ENCODE data around the gene SH2D4B.

The SH2D4B gene

GRCh38 chr10:80509403-80510161 is 28.1 kb upstream of the SH2D4B start:
- peak; percentile 96 for DNase-seq (ENCODE audit: low spot score)
- peak overlapping the region; percentile 81 for H3K27ac ChIP-seq
- TF ChIP-seq CTCF (conservative IDR thresholded peaks at IDR 0.05; ENCODE audit: low read depth): no peak
- ChIA-PET CTCF (interaction anchor here (1.0 kb wide), 1 partner anchor 66 kb away, joined by 9 read pairs; no protein-coding TSS in a partner anchor), POLR2A (ENCODE audit: low non-redundant PET) (interaction anchor here (0.5 to 0.6 kb wide), 2 partner anchors 48 to 99 kb away, joined by 3 to 4 read pairs; no protein-coding TSS in a partner anchor)

GRCh38 chr10:80512031-80512526 is 25.6 kb upstream of the SH2D4B start:
- DNase-seq (ENCODE audit: low spot score): no peak
- H3K27ac ChIP-seq: peak overlapping the region; percentile 27; the same call in 1 of the 2 replicates
- ChIA-PET CTCF (interaction anchor here (0.6 to 0.9 kb wide), 2 partner anchors 44 to 67 kb away, joined by 4 to 8 read pairs; no protein-coding TSS in a partner anchor), POLR2A (ENCODE audit: low non-redundant PET) (no interaction called here)
- TF ChIP-seq CTCF (conservative IDR thresholded peaks at IDR 0.05; ENCODE audit: low read depth): no peak

- POLR2A ChIA-PET (ENCODE audit: low non-redundant PET): no interaction called here
- CTCF ChIA-PET: interaction anchor here (0.9 to 1.0 kb wide), 2 partner anchors 68 to 252 kb away, joined by 3 to 4 read pairs; no protein-coding TSS in a partner anchor
Observed at GRCh38 chr10:80513106-80513505, 24.6 kb upstream of the SH2D4B start.

GRCh38 chr10:80515511-80515910 is 22.2 kb upstream of the SH2D4B start:
- no peak for DNase-seq (ENCODE audit: low spot score)
- ChIA-PET POLR2A (ENCODE audit: low non-redundant PET) (no interaction called here), CTCF (interaction anchor here (0.6 to 0.9 kb wide), 2 partner anchors 106 to 821 kb away, joined by 3 to 4 read pairs; no protein-coding TSS in a partner anchor)
- H3K27ac ChIP-seq: no peak overlapping the region
- TF ChIP-seq CTCF (conservative IDR thresholded peaks at IDR 0.05; ENCODE audit: low read depth): no peak

More at GRCh38 chr10:80513106-80513505, 24.6 kb upstream of the SH2D4B start:
- no peak for TF ChIP-seq CTCF (conservative IDR thresholded peaks at IDR 0.05; ENCODE audit: low read depth)
- no peak for DNase-seq (ENCODE audit: low spot score)
- H3K27ac ChIP-seq: no peak overlapping the region

- H3K27ac ChIP-seq: no peak overlapping the region
Observed at GRCh38 chr10:80515941-80516340, 21.8 kb upstream of the SH2D4B start.

More at GRCh38 chr10:80515941-80516340, 21.8 kb upstream of the SH2D4B start:
- CTCF ChIA-PET: interaction anchor here (0.9 kb wide), 1 partner anchor 106 kb away, joined by 4 read pairs; no protein-coding TSS in a partner anchor
- no peak for TF ChIP-seq CTCF (conservative IDR thresholded peaks at IDR 0.05; ENCODE audit: low read depth)
- POLR2A ChIA-PET (ENCODE audit: low non-redundant PET): no interaction called here
- no peak for DNase-seq (ENCODE audit: low spot score)
